ENCODE data around the gene CNTNAP2. TPM values are rescaled to one million over a fixed set of nuclear protein-coding genes. Genes with fewer than 3 reads are reported as not detected.

Gene CNTNAP2
- total RNA-seq, 1 experiment from 2014 or later = 64.5 TPM

DNA sequence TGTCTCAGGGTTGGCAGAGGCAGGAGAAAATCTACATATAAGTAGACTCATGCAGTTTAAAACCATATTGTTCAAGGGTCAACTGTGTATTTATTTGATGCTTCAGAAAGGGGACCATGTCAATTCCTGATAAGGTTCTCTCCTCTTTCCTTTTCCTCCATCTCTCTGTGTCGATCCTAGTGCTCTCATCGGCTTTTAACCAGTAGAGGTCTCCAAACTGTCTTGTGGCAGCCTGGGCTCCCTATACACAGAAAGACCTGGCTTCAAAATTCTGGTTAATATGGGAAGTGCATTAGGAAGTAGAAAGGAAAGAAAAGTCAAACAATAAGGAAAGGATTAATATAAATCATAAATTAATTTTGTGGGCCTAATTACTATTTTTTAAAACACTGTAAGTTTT, 2169.5 kb downstream of the CNTNAP2 start:
- Histone ChIP-seq H3K79me2 (ENCODE audit: insufficient read depth, low read length) (no peaks in the 10 kb centered on the region), H4K20me1 (ENCODE audit: control insufficient read depth, insufficient read depth, insufficient read length) (no peaks in the 10 kb centered on the region), H3K4ac (ENCODE audit: low read depth, low read length) (no peak overlapping the region), H3K56ac (ENCODE audit: insufficient read length, low read depth, low read length) (no peak overlapping the region), H2BK120ac (ENCODE audit: low read depth, low read length, poor library complexity, severe bottlenecking) (no peak overlapping the region), H2BK12ac (ENCODE audit: insufficient read length, low read depth, low read length) (no peak overlapping the region), H3K27ac (ENCODE audit: insufficient read length, low read depth, low read length) (no peak overlapping the region), H3K23ac (ENCODE audit: insufficient read length, low read depth, low read length) (no peak overlapping the region), H3K9ac (ENCODE audit: extremely low read depth, insufficient read length, low read length) (no peak overlapping the region), H2BK20ac (ENCODE audit: low read depth, low read length, poor library complexity, severe bottlenecking) (no peak overlapping the region), H2BK15ac (ENCODE audit: low read depth, low read length) (no peak overlapping the region), H3K27me3 (ENCODE audit: insufficient read depth, low read length) (no peaks in the 10 kb centered on the region), H2BK5ac (ENCODE audit: insufficient read length, low read length) (no peak overlapping the region), H3K4me2 (ENCODE audit: insufficient read depth, insufficient read length, low read length) (no peak overlapping the region), H3T11ph (ENCODE audit: low read length) (no peak overlapping the region), H3K4me1 (ENCODE audit: insufficient read depth, low read length) (peaks cover 3% of the 10 kb centered on the region; the same call in 1 of the 2 replicates), H3K79me1 (ENCODE audit: insufficient read depth, low read depth, low read length, poor library complexity, severe bottlenecking) (no peaks in the 10 kb centered on the region), H3K23me2 (ENCODE audit: insufficient read length, low read depth, low read length, poor library complexity, severe bottlenecking) (no peaks in the 10 kb centered on the region), H2AK5ac (ENCODE audit: insufficient read length, low read length) (no peak overlapping the region), H3K18ac (ENCODE audit: insufficient read length, low read depth, low read length) (no peak overlapping the region), H4K5ac (ENCODE audit: insufficient read length, low read depth, low read length) (no peak overlapping the region), H4K8ac (replicated peaks; ENCODE audit: insufficient read length, low read depth, low read length) (no peak overlapping the region), H2AFZ (ENCODE audit: low read length) (no peak overlapping the region), H3K14ac (ENCODE audit: insufficient read depth, low read length) (no peak overlapping the region), H3K9me3 (ENCODE audit: control insufficient read depth, low read depth, low read length) (no peaks in the 10 kb centered on the region), H4K91ac (ENCODE audit: insufficient read length, low read depth, low read length) (no peak overlapping the region)
- H3K4me1 Mint-ChIP-seq = peaks cover 16 to 21% of the 10 kb centered on the region in 2 experiments
- H3K4me3 Mint-ChIP-seq = no peak overlapping the region
- H3K27me3 Mint-ChIP-seq (ENCODE audit: low read depth) = no peaks in the 10 kb centered on the region
- WGBS (ENCODE audit: extremely low coverage, insufficient read length, low lambda C conversion rate) = no CpG with 5 or more reads among the region's 2 CpGs
- H3K36me3 Mint-ChIP-seq (ENCODE audit: insufficient read depth in 1 of 3, low read depth in 3 of 3) = peaks cover 0 to 5% (median 2%) of the 10 kb centered on the region in 3 experiments; a peak in 3 of 7 replicates
- TF ChIP-seq, protein P1, sequence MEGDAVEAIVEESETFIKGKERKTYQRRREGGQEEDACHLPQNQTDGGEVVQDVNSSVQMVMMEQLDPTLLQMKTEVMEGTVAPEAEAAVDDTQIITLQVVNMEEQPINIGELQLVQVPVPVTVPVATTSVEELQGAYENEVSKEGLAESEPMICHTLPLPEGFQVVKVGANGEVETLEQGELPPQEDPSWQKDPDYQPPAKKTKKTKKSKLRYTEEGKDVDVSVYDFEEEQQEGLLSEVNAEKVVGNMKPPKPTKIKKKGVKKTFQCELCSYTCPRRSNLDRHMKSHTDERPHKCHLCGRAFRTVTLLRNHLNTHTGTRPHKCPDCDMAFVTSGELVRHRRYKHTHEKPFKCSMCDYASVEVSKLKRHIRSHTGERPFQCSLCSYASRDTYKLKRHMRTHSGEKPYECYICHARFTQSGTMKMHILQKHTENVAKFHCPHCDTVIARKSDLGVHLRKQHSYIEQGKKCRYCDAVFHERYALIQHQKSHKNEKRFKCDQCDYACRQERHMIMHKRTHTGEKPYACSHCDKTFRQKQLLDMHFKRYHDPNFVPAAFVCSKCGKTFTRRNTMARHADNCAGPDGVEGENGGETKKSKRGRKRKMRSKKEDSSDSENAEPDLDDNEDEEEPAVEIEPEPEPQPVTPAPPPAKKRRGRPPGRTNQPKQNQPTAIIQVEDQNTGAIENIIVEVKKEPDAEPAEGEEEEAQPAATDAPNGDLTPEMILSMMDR (conservative IDR thresholded peaks at IDR 0.05) = peak; percentile 80
- H3K27ac Mint-ChIP-seq = no peak overlapping the region
- peaks cover 3 to 6% of the 10 kb centered on the region in 2 experiments for H3K9me3 Mint-ChIP-seq
- DNase-seq = no peak
